RPMI8226 (cell line): ENCODE measurements around the gene HMGB3.
"Not testable (repeated sequence)": the region's sequence is repeated elsewhere in the genome, so short reads cannot be mapped to it uniquely, and the experiment has no call there.

Experiments
- DNase-seq: peaks from one replicate; pipeline ENCODE4 v3.0.0-alpha.2; 2015

The HMGB3 gene

GRCh38 chrX:150982788-150983520 lies at the start of gene HMGB3:
TSS of gene HMGB3 (plus strand) at chrX:150983335. CDS start at chrX:150985600, 2,265 bp downstream.
- peak; percentile 94 for DNase-seq

GRCh38 chrX:150933945-150934350 lies 49.2 kb upstream of the HMGB3 start:
- no peak for DNase-seq

DNA sequence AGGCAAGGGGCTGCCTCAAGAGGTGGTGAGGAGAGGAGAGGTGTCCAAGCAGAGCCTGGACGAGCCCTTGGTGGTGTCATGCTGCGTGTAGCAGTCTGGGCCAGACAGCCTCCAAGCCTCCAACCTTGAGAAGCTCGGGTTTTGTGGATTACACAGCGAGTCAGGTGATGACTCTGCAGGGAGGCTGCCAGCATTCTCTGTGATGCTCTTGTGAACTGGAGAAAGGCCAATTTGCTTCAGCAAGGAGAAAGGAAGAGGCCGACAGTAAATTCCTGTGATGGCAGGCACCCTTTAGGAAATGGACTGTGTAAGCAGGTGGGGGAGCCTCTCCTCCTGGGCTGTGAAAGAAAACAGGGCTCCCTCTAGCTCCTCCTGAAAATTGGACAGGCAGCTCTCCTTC lies 48.7 kb upstream of the HMGB3 start:
- peak; percentile 3 for DNase-seq

DNA sequence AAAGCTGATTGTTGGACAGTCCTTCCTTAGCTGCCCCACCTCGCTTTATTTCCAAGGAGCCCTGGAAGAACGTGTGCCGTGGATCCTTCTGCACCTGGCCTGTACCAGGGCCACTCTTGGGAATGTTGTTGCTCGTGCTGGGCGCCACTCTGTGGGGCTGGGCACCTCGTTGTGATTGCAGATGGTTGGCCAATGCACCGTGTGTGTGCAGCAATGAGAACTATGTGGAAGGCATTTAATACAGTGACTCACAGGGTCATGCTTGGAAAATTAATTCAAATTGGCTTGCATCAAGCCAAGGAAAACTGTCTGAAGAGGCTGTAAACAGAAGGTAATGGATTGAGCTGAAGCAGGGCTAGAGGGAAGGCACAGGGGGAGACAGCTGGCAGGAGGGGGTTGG lies 47.7 kb upstream of the HMGB3 start:
- DNase-seq: no peak

DNA sequence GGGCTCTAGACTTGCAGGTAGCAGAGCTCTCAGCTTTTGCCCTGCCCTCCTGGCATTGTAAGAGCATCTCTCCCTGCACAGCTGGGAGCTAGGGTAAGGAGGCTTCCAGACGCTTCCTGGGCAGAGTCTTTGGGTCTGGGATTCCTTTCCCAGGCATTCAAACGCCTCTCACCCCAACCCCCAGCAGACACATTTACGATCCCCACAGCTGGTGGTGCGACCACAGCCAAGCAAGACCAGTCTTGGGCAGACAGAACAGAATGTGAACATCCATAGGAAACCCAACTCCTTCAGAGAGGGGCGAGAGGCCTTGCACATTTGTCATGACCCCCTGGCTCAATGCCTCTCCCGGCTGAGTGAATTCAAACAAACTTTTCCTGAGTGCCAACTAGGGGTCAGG lies 46.6 kb upstream of the HMGB3 start:
- no peak for DNase-seq

- DNase-seq: no peak
Observed at GRCh38 chrX:150940844-150941495, 42.2 kb upstream of the HMGB3 start.

DNA sequence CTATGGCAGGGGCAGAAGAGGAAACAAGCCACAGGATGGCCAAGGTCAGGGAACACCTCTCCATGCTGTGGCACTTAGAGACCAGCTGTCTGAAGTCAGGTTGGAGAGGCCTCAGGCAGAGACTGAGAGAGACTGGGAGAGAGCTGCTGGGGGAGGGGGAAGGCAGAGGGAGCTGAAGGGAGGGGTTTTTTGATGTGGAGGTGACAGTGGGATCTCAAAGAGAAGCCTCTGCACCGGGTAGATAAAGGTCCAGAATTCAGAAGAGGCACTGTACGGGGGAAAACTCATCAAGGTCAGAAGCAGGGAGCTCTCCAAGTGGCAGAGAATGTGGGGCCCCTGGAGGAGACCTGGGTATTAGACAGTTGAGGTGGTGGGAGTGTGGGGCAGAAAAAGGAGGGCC lies 41.6 kb upstream of the HMGB3 start:
- DNase-seq: no peak

DNA sequence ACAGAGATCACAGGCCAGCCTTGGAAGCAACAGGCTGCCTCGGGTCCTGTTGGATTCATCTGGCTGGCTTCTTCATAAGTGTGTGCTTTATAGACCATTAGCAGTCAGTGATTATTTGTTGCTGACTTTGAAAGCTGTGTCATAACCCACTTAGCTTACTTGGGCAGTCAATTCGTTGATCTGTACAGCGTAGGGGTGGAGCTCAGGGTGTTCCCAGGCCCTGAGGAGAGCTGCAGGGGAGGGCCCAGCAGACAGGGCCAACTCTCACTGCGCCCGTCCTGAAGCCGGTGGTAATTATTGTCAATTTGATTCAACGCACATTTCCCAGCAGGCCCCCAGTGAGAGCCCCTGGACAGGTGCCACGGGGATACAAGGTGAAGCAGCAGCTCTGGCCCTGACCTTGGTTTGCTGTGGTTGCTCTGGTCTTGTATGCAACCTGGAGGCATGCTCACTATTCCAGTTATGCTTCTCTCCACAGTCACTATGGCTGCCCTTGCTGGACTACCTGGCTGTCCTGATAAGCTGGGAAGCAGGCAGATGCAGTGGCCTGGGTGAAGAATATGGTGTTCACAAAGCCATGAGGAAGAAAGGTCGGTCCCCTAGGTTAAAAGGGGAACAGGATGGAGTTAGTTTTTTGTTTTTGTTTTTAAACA lies 40.1 kb upstream of the HMGB3 start:
- DNase-seq: no peak

DNA sequence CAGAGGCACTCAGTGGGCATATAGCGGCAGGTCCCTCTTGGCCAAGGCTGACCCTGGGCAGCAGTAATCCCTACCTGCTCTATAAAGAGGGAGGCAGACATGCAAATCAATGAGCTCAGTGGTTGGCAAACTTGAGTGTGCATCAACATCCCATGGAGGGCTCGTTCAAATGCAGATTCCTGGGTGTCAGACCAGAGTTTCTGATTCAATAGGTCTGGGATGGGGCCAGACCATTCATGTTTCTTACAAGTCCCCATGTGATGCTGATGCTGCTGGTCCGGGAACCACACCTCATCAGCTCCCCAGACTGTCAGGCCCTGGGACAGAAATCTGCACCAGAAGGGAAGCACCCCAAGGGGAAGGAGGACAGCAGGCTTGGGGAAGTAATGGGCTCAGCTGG lies 38.9 kb upstream of the HMGB3 start:
- DNase-seq: no peak

DNA sequence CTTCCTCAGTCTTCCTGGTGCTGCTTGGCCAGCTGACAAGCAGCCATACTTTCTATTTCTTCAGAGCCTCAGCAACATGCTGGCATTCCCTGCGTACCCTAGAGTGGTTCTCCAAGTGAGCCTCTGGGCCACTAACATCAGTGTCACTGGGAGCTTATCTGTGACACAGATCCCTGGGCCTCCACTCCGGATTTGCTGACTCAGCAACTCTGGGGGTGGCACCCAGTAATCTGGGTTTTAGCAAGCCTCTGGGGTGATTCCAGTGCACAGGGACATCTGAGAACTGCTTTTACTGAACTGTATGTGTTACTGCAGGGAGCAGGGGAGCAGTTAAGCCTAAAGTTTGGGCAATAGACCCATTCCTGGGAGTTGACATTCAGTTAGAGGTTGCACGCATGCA lies 28.2 kb upstream of the HMGB3 start:
- no peak for DNase-seq

- DNase-seq: no peak
Observed at GRCh38 chrX:150955590-150955989, 27.5 kb upstream of the HMGB3 start.

DNA sequence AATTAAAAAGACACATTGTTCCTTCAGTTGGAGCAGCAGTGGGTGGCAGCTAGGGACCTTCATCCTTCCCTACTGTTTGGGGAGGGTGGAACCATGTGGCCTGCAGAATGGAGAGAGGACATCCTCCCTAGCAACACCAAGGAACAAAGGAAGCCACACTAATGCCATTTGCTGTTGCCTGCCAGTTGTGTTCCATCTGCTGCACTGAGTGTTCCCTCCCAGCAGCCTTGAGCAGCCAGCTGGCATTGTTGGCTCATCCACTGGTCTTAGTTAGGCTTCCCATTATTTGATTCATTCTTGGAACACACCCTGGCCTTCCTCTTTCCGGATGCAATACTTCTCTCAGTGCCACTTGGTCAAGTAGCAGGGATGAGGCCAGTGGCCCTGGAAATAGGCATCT lies 25.0 kb upstream of the HMGB3 start:
- DNase-seq: no peak

DNA sequence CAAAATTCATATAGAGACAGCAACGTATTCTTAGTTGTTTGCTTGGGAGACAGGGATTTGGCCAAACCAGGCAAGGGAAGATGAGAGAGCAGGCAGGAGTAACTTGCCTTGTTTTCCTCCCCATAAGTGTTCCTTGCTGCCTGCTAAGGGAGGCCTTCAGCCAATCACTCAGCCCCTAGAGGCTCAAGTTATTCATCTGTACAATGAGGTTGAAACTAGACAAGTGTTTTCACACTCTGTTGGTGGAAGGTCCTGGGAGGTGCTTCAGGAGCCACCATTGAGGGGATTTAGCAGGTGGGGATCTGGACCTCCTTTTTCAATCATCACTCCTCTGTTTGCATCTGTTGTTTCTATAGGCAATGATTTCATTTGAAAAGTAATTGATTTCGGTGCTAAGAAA lies 23.6 kb upstream of the HMGB3 start:
- DNase-seq: no peak

DNA sequence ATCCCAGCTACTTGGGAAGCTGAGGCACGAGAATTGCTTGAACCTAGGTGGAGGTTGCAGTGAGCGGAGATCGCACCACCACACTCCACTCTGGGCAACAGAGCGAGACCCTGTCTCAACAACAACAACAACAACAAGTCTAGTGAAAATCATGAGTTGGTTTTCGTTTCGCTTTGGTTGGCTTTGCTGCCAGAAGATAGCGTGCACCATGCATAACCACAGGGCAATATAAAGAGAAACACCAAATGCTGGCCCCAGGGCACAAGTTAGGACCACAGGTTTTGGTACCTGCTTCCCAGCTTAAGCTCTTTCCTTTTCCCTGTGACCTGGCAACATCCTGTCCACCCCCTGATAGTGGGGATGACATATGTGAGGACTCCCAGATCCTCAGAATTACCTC lies 21.5 kb upstream of the HMGB3 start:
- DNase-seq: no peak

DNA sequence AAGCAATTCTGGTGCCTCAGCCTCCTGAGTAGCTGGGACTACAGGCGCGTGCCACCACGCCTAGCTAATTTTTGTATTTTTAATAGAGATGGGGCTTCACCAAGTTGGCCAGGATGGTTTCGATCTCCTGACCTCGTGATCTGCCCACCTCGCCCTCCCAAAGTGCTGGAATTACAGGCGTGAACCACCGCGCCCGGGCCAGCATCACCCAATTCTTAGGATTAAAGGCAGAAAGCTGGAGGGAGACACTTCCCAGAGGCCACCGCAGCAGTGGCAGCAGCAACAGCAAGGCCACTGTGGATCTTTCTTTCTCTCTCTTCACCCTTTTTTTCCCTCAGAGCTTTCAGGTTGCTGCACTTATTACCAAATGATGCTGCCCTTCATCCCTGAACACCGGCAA lies 18.7 kb upstream of the HMGB3 start:
- DNase-seq: not testable (repeated sequence)

DNA sequence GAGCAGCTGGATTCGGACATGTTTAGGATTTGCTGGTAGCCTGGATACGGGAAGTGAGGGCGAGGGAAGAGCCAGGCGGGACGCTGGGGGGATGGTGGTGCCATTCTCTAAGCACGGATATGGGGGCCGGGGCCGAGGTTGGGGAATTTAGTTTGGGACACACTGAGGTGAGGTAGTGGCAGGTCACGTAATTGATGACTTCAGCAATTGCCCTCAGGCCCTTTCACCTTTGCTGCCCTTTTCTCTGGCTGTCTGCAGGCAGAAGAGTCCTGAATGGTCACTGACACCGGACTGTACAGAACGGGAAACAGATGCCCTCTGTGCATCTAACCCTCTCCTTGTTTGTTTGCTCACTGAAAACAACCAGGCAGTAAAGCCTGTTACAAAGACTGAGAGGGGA lies 16.9 kb upstream of the HMGB3 start:
- DNase-seq: no peak

DNA sequence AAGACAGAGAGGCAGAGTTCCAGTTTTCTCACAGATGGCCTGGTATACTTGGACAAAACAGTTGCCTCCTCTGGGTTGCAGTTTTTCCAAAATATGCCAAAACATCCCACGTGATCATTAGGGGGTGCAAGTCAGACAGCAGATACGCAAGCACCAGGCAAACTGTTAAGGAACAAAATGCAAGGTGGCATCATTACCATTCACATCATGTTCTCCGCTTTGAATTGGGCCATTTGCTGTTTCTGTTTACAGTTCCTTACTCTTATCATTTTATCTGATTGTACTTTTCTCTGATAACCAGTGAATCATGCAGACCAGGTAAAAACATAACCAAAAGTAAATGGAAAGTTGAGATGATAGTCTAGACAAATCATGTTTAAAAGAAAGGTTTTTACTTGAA lies 16.4 kb upstream of the HMGB3 start:
- no peak for DNase-seq

- DNase-seq: no peak
Observed at GRCh38 chrX:150967786-150968185, 15.3 kb upstream of the HMGB3 start.

GRCh38 chrX:150968862-150969720 lies 14.0 kb upstream of the HMGB3 start:
- DNase-seq: no peak

GRCh38 chrX:150972450-150972849 lies 10.7 kb upstream of the HMGB3 start:
- DNase-seq: no peak

DNA sequence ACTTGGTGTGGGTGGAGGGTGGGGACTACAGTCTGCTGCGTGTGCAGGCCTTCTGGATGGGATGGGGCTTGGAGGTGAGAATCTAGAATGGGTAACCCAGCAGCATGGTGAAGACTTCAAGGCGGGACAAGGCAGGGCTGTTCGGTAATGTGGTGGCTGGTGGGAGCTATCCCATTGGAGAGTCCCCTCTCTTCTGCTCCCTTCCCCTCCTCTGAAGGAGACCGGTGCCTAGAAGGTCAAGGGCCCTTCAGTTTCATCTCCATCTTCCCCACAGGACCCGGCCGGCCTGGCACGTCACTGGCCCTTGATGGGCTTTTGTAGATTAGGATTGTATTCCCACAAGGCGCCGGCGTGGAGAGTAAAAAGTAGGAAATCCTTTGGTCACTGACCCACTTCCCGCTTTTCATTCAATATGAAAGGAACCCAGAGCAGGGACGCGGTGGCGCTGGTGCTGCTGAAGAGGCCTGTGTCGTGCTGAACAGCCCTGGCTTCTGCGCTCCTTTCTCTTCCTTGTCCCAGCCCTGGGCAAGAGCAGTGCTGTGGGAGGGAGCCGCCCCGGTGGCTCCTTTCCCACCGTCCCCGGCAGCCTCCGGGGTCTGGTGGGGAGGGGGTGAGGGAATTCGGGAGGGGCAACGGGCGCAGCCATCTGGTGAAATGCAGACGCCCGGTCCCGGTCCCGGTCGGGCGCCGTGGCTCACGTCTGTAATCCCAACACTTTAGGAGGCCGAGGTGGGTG lies 7.3 kb upstream of the HMGB3 start:
- DNase-seq: no peak

GRCh38 chrX:150977411-150978162 lies 5.5 kb upstream of the HMGB3 start:
- DNase-seq: no peak
